ENCODE results near the gene FREY1.

Gene FREY1

GRCh38 chr11:45860764-45861510 lies 46.1 kb downstream of the FREY1 start:
- no peak for DNase-seq

GRCh38 chr11:45860348-45860747 lies 46.7 kb downstream of the FREY1 start:
- DNase-seq: no peak

- no peak for DNase-seq
Observed at GRCh38 chr11:45859661-45860140, 47.4 kb downstream of the FREY1 start.

GRCh38 chr11:45858751-45859398 lies 48.2 kb downstream of the FREY1 start:
- DNase-seq: no peak

- peak in 1 of 2 experiments; percentile 8 for DNase-seq
Observed at GRCh38 chr11:45857961-45858474, 49.1 kb downstream of the FREY1 start.

Data from Kasumi-1 (cell line).